Stimulated activated CD4-positive, alpha-beta T cell treated with anti-CD3 and anti-CD28 coated beads, Interleukin-12 subunit alpha, Interleukin-12 subunit beta, amount 100 ng/mL, for 4 hours (primary cell): ENCODE results near the gene PDIA2.

Source experiments
- DNase-seq: peaks from one replicate; pipeline ENCODE4 v3.0.0-alpha.2; 2020

The PDIA2 gene

DNA sequence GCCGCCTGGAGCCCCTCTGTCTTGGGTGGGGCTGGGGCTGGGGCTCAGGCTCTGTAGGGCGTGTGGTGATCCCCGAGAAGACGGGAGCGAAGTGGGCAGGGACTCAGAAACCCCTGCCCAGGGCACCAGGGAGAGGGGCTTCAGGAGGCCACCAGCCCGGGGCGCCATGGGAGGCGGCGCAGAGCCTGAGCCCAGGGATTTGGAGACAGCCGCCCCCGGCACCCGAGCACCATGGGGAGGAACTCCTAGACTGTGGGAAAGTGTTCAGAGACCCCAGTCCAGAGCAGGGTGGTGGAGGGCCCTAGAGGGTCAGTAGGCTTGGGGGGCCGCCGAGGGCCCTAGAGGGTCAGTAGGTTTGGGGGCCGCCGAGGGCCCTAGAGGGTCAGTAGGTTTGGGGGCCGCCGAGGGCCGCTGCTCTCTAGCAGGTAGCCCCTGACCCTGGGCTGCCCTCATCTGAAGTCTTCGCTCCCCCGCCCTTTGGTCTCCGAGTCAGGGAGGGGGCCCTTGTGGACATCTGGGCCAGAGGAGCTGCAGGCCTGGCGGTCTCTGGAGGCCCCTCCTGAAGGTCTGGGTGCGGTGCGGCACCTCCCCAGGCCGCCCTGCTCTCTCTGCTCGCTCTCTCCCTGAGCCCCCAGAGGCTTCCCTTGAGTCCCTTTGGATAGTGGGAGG is 1.8 kb upstream of the PDIA2 start:
- DNase-seq: no peak

GRCh38 chr16:281660-282255 is 1.2 kb upstream of the PDIA2 start:
- no peak for DNase-seq

DNA sequence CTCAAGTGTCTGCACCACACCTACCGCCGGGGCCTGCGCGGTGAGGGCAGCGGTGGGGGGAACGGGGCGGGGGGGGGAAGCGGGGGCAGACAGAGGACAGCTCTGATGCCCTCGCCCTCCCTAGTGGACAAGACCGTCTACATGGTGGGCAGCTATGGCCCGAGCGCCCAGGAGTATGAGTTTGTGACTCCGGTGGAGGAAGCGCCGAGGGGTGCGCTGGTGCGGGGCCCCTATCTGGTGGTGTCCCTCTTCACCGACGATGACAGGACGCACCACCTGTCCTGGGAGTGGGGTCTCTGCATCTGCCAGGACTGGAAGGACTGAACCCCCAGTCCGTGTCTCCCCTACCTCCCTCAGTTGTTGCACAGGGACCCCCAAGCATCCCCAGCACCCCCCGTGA is 473 bp upstream of the PDIA2 start:
- no peak for DNase-seq

DNA sequence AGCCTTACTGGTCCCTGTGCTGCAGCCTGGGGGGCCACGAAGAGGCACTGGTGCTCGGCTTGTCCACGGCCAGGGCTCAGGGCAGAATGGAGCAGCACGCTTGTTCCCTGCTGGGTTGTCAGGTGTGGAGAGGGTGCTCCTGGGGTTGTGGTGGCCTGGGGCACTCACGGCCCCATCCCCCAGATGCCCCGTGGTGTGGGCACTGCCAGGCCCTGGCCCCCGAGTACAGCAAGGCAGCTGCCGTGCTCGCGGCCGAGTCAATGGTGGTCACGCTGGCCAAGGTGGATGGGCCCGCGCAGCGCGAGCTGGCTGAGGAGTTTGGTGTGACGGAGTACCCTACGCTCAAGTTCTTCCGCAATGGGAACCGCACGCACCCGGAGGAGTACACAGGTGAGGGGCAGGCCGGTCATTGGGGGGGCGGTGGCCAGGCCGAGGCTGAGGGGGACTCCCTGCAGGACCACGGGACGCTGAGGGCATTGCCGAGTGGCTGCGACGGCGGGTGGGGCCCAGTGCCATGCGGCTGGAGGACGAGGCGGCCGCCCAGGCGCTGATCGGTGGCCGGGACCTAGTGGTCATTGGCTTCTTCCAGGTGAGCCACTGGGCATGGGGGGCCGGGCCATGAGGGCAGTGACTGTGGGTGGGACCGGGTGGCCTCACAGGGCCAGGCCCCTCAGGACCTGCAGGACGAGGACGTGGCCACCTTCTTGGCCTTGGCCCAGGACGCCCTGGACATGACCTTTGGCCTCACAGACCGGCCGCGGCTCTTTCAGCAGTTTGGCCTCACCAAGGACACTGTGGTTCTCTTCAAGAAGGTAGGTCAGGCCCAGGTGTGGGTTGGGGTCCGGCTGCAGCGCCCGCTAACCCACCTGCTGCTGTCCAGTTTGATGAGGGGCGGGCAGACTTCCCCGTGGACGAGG is 1.5 kb downstream of the PDIA2 start:
- no peak for DNase-seq

- no peak for DNase-seq
Measured at GRCh38 chr16:285146-286055, 2.4 kb downstream of the PDIA2 start.

DNA sequence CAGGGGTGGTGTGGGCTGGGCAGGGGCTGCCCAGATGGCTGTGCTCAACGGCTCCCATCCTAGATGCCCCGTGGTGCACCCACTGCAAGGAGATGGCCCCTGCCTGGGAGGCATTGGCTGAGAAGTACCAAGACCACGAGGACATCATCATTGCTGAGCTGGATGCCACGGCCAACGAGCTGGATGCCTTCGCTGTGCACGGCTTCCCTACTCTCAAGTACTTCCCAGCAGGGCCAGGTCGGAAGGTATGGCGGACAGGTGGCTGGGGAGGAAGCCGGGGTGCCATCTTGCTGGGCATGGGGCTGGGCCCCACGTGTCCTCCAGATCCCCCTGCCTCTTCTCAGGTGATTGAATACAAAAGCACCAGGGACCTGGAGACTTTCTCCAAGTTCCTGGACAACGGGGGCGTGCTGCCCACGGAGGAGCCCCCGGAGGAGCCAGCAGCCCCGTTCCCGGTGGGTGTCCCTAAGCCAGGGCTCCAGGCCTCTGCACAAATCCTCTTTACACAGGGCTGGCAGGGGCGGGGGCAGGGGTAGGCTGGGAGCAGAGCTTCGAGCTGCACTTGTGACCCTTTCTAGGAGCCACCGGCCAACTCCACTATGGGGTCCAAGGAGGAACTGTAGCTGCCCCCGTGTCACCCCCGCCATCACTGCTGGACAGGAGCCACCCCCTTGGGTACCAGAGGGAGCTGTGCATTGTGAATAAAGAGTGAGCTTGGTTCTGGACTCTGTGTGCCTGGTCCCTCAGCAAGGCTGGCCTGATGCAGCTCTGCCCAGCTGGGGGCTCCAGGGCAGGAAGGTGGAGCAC is 3.7 kb downstream of the PDIA2 start:
- DNase-seq: no peak

- no peak for DNase-seq
Measured at GRCh38 chr16:287298-287811, 4.4 kb downstream of the PDIA2 start.

- no peak for DNase-seq
Measured at GRCh38 chr16:287981-288920, 5.3 kb downstream of the PDIA2 start.

DNA sequence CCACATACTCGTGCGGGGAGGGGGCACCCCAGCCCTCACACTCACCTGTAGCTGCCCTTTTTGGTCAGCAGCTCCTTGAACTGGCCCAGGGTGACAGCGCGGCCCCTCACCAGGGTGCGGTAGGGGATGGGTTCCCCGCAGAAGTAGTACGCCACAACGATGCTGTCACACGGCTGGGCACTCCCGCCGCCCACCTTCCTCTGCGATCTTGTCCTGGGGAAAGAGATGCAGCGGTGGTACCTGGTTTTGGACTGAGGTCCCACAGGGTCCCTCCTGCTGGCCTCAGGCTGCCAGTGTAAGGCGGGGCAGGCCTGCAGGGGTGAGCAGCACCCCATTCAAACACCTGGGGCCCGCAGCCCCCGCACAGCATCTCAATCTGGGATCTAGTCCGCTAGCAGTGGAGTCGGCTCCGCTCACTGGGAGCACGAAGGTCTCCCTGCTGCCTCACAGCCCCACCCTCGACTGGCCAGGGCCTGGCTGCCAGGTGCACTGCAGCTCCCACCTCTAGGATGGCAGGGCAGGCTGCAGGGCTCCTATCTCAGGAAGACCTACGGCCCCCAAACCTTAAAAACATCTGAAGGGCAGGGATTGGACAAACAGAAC is 6.5 kb downstream of the PDIA2 start:
- DNase-seq: no peak

- DNase-seq: no peak
Measured at GRCh38 chr16:290015-290680, 7.2 kb downstream of the PDIA2 start.

DNA sequence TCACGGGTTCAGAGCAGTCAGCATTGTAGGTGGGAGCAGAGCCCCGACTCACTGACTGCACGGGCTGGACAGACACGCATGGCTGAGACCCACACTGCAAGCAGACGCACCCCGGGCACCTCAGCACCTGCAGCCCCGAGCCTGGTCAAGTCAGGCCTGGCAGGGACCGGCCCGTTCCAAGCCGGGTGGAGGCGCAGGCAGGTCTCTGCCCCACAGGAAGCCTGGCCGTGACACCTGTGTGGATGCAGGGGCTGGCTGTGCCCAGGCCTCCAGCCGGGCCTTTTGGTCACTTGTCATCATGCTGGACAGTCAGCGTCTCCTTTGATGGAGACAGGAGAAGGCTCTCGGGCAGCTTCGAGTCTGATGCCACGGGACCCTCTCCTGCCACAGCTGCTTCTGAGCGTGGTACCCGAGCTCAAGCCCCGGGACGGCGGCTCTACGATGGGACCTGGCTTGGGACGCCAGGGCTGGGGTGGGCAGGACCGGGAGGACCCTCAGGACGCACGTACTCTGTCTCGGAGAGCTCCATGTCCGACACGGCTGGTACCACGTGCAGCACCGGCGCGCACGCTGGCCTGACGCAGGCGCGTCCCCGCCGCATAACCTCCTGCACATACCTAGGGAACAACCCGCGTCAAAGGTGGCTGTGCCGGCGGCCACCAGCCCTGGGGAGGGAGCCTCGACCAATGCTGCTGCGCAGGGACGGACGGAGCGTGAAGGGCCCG is 7.9 kb downstream of the PDIA2 start:
- DNase-seq: no peak

GRCh38 chr16:291539-291938 is 8.6 kb downstream of the PDIA2 start:
- DNase-seq: no peak

DNA sequence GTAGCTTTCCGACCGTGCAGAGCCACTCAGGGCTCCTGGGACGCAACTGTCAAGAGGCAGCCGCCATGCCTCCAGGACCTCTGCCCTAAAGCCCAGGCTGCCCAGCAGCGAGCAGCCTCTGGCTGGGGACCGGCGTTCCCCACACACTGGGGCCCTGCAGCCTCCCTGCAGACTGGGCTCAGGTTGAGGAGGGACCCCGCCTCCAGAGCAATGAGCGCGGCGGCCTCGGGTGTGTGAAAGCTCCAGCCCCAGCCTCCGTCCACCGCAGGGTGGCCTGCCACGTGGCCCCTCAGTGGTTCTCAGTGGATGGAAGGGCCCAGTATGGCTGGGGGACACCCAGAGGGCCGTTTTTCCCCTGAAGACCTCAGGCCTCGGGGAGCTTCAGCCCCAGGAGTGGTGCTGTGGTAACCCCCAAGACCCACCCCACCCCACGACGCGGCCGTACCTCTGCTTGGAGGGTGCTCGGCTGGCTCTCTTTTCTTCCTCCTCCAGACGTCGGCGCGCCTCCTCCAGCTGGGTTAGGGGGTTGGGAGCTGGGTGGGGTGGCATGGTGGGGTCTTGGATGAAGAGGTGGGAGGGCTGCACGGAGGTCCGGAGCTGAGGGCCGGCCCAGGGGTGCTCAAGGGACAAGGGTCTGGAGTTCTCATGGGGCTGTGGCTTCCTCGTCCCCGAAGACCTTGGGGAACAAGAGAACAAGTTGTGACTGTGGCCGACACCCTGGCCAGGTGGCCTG is 10.2 kb downstream of the PDIA2 start:
- no peak for DNase-seq

- DNase-seq: no peak
Measured at GRCh38 chr16:296276-296675, 13.3 kb downstream of the PDIA2 start.

- no peak for DNase-seq
Measured at GRCh38 chr16:296806-297510, 14.0 kb downstream of the PDIA2 start.

DNA sequence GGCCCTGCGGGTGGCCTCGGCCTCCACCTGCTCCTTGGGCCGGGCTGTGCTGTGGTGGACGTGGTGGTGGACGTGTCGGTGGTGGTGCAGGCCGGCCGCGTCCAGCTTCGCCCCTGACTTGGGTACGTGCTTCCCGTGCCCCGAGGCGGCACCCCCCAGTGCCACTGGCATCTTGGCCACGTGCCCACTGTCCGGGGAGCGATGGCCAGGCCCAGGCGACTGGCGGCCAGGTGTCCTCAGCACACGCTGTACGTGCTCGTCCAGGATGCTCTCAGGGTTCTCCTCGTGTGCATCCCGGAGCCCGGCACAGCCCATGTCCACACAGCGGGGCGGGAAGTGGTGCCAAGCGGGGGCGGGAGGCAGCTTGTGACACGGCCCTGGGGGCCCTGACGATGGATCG is 14.9 kb downstream of the PDIA2 start:
- DNase-seq: no peak

DNA sequence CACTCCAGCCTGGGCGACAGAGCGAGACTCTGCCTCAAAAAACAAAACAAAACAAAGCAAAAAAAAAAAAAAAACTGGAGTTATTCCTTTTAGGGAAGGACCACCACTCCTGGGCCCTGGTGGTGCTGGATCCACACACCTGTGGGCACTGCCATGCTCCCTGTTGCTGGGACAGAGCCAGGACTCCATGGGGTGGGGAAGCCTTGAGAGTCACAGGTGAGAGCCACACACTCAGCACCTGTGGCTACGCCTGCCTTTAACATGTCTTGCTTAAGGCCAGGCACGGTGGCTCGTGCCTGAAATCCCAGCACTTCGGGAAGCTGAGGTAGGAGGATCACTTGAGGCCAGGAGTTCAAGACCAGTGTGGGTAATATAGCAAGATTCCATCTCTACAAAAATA is 18.3 kb downstream of the PDIA2 start:
- DNase-seq: no peak
